Peyer's patch (tissue), 4 donors: ENCODE measurements around the gene COL3A1.

ENCODE experiments used
- CTCF ChIP-seq, 6 experiments: fragments of 450-650 bp in 4 of 6; fragments of 200-600 bp in 2 of 6; sonication (generic) in 1 of 6; IDR thresholded peaks; one replicate each; pipeline ENCODE4 v1.5.1; 2017 to 2019; ENCODE audit warnings: antibody characterized with exemption in 6 of 6, mild to moderate bottlenecking in 3 of 6, moderate library complexity in 1 of 6
- POLR2A ChIP-seq, 2 donors: fragments of 450-650 bp; IDR thresholded peaks; one replicate each; pipeline ENCODE4 v1.5.1; 2017; ENCODE audit warnings: antibody characterized with exemption in 2 of 2, mild to moderate bottlenecking in 2 of 2, moderate library complexity in 2 of 2

DNA sequence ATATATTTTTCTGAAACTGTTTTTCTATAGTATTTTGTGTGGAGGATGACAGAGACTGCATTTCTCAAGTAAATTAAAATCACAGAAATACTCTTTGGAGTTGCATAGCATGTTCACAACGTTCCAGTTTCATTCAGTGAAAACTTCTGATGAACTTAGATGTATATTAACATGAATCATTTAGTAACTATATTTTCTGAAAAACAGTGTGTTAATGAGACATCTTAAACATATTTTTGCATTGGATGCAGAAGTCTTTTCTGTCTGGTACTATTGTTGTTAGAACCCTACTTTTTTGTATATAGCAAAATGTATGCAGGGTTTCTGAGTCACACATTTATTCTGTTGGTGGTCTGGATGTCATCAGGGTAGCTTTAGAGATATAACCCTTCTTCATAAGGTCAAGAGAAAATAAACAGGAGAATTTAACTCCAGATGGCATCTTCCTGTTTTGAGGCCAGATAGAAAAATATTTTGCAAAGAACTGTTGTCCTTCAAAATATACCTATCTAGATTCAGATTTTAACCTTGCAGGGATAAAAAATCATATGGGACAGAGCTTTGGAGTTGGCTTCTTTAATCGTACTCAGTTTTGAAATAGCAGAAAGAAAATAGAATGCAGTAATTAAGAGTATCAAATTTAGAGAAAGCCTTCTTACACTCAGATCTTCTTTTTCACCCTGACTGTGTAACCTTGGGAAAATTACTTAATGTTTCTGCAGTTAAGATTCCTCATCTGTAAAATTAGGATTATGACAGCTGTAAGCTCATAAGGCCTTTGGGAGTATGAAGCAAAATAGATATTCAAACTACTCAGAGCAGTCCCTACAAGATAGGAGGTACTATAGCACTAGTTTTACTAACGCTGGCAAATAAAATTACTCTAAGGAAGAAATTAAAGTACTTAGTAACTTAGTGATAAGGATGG is 5.3 kb downstream of the COL3A1 start:
- TF ChIP-seq CTCF (IDR thresholded peaks at IDR 0.05) (no peak), POLR2A (IDR thresholded peaks at IDR 0.05) (no peak)
